ENCODE results near the gene TCHHL1. TPM values are rescaled to one million over a fixed set of nuclear protein-coding genes. Genes with fewer than 3 reads are reported as not detected.

Gene TCHHL1
- total RNA-seq, 2 donors from 2014 or later: not detected

Other genes starting within 250 kb of the TCHHL1 start
- 1 to 10 TPM in 1 of 2 donors, under 1 TPM in 1; 0.85 to 1.6 TPM for gene C2CD4D, start 249.2 kb downstream of the TCHHL1 start, total RNA-seq
- not detected for gene THEM5, start 235.4 kb downstream of the TCHHL1 start, total RNA-seq
- gene THEM4, start 179.6 kb downstream of the TCHHL1 start, total RNA-seq: 1 to 10 TPM; 6.6 to 7.7 TPM
- 1,000 to 10,000 TPM; 1,313 to 1,485 TPM for gene S100A10, start 95.2 kb downstream of the TCHHL1 start, total RNA-seq
- gene S100A11, start 52.1 kb downstream of the TCHHL1 start, total RNA-seq: 100 to 1,000 TPM; 194 to 260 TPM
- gene TCHH, start 26.4 kb upstream of the TCHHL1 start, total RNA-seq: not detected
- gene RPTN, start 70.2 kb upstream of the TCHHL1 start, total RNA-seq: not detected
- gene HRNR, start 135.1 kb upstream of the TCHHL1 start, total RNA-seq: not detected
- not detected for gene FLG, start 236.2 kb upstream of the TCHHL1 start, total RNA-seq

Data from colonic mucosa (tissue), 2 donors.